HG03520 (cell line): ENCODE data around the gene LRCH4.

Experiments
- ATAC-seq: cut with Tn5 transposase; IDR thresholded peaks from one replicate; pipeline ENCODE4 v1.9.1; 2021; ENCODE audit warnings: mild to moderate bottlenecking, moderate library complexity; ENCODE audit not compliant: unreplicated experiment

The LRCH4 gene, protein sequence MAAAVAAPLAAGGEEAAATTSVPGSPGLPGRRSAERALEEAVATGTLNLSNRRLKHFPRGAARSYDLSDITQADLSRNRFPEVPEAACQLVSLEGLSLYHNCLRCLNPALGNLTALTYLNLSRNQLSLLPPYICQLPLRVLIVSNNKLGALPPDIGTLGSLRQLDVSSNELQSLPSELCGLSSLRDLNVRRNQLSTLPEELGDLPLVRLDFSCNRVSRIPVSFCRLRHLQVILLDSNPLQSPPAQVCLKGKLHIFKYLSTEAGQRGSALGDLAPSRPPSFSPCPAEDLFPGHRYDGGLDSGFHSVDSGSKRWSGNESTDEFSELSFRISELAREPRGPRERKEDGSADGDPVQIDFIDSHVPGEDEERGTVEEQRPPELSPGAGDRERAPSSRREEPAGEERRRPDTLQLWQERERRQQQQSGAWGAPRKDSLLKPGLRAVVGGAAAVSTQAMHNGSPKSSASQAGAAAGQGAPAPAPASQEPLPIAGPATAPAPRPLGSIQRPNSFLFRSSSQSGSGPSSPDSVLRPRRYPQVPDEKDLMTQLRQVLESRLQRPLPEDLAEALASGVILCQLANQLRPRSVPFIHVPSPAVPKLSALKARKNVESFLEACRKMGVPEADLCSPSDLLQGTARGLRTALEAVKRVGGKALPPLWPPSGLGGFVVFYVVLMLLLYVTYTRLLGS

DNA sequence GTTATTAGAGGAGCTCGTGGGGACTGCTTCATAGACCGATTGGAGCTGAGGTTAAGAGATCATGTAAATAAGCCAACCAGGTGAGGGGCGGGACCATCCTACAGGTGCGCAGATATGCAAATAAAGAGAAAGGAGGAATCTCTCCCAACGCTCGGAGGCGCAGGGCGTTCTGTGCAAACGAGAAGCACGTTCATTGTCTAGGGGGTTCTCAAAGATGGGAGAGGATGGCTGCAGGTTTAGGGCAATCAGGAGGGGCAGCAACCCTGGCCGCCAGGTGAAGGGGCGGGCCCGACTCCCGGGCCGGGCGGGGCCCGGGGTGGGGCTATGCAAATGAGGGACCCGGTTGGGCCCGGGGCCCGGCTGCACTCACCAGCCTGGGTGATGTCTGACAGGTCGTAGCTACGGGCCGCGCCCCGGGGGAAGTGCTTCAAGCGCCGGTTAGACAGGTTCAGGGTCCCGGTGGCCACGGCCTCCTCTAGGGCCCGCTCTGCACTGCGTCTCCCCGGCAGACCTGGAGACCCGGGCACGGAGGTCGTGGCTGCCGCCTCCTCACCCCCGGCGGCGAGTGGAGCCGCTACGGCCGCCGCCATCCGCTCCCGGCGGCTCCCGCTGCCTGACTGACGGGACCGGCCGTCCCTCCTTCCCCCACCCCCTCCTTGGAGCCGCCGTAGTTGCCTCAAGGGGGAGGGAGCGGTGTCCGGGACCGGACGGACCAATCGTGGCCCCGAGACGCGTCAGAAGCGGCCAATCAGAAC lies at the start of gene LRCH4:
Gene LRCH4, minus strand, starts transcription at position 619 of the 755 bp plus-strand sequence. Its CDS starts 29 bp downstream, at position 590.
- no peak for ATAC-seq

DNA sequence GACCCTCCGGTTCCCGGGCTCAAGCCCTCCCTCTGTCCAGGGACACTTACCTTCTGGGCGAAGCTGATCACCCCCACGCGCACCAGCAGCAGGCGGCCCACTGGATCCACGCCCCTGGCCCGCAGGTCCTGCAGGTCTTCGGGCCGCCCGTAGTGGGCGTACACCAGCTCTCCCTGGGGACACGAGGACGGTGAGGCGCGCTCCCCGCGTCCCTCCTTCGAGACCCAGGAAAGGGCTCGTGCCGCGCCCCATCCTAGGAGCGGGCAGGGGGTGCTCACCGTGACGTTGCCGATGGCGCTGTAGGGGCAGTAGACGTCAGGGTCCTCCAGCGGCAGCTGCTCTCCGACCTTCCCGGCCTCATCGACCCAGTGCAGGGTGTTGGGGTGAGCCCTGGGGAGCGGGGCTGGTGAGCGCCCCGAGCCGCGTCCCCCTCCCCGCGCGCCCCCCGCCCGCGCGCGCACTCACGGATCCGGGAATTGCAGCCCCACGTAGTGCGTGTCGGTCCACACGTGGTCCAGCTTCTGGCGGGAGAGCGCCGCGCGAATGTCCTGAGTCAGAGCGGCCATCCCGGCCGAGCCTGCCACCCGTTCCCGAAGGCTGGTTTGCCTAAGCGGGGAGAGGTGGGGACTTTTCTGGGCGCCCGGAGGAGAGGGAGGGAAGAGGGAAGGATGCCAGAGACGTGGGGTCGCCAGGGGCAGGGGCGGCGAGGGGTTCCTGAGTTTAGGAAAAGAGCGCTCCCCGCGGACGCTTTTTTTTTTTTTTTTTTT lies 47.2 kb upstream of the LRCH4 start:
- no peak for ATAC-seq

DNA sequence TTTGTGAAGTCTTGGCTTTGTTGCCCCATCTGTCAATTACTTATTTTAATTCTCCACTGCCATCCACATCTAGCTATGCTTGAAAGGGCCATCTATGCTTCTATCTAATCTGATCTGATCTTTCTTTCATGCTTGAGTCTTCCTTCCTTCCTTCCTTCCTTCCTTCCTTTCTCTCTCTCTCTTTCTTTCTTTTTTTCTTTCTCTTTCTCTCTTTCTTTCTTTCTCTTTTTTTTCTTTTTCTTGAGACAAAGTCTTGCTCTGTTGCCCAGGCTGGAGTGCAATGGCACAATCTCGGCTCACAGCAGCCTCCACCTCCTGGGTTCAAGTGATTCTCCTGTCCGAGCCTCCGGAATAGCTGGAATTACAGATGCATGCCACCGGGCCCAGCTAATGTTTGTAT lies 44.1 kb upstream of the LRCH4 start:
- no peak for ATAC-seq

- ATAC-seq = no peak
These were observed 43.3 kb upstream of the LRCH4 start for GRCh38 chr7:100629117-100629716.

- ATAC-seq = no peak
These were observed 41.3 kb upstream of the LRCH4 start for GRCh38 chr7:100627238-100627549.

DNA sequence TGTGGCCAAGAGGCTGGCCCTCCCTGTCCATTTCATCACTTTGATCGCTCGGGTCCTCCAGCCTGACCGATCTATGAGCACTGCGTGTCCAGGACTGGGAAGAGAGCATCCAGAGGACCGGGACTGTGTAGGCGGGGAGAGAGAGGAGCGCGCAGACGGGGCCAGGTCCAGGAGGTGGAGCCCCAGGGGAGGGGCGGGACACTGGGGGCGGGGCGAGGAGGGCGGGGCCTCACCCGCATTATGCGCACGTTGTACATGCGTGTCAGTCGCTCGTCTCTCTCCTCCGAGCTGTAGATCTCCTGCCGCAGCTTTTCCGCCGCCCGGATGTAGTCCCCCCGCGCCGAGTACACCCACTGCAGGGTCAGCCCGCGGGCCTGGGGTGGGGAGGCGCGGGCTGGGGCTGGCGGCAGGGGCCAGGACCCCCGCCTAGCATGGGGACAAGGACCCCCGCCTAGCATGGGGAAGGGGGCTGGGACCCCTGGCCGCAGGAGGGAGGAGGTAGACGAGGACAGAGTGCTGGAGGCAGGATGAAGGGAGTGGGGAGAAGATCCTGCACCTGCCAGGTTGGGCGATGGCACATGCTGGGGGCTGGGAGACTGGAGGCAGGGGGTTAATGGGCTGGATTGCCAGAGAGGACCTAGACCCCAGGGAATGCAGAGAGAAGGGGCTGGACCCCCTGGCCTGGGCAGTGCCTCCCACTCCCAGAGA lies 40.8 kb upstream of the LRCH4 start:
- ATAC-seq = peak; percentile 44

GRCh38 chr7:100626055-100626454 lies 40.1 kb upstream of the LRCH4 start:
- ATAC-seq = no peak

DNA sequence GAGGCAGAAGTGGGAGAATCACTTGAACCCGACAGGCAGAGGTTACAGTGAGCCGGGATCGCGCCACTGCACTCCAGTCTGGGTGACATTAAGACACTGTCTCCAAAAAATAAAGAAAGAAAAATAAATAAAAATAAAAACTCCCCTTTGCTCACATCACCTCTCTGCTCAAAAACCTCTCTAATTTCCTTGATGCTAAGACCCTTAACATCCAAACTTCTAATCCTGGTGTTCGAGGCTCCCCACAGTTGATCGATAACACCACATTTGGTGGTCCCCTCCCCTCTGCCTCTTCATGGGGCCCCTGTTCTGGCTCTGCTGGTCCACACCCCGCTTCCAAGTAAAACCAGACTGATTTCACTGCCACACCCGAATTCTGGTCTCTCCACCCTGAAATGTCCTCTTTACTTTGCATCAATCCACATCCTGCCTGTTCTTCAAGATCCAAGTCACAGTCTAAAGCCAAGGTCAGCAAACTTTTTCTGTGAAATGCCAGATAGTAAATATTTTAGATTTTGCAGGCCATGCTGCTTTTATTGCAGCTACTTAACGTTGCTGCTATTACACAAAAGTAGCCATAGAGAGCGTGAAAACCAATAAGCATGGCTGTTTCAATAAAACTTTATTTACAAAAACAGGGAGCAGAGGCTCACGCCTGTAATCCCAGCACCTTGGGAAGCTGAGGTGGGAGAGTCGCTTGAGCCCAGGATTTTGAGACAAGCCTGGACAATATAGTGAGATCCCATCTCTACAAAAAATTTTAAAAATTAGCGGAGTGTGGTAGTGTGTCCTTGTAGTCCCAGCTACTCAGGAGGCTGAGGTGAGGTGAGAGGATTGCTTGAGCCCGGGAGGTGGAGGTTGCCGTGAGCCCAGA lies 38.3 kb upstream of the LRCH4 start:
- ATAC-seq = no peak

DNA sequence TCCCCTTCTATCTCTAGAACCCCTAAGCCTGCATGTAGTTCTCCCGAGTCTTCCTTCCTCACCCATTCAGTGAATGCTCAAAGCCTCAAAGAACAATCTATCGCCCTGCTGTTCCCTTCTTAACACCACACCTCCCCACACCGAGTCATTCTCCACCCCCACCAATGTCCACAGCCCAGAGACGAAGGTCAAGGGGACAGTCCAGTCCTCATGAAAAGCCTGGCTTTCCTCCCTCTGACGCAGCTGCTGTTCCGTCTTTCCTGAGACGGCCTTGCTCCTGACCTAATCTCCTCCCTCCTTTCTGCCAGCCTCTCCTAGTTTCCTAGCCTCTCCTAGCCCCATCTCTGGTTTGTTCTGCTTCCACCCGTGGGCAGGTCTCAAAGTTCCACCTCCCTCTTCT lies 35.6 kb upstream of the LRCH4 start:
- ATAC-seq = no peak

- no peak for ATAC-seq
These were observed 34.9 kb upstream of the LRCH4 start for GRCh38 chr7:100620804-100621203.

GRCh38 chr7:100620239-100620638 lies 34.3 kb upstream of the LRCH4 start:
- no peak for ATAC-seq

GRCh38 chr7:100614308-100614861 lies 28.5 kb upstream of the LRCH4 start:
- ATAC-seq = no peak

- ATAC-seq = no peak
These were observed 27.7 kb upstream of the LRCH4 start for GRCh38 chr7:100613412-100614175.

DNA sequence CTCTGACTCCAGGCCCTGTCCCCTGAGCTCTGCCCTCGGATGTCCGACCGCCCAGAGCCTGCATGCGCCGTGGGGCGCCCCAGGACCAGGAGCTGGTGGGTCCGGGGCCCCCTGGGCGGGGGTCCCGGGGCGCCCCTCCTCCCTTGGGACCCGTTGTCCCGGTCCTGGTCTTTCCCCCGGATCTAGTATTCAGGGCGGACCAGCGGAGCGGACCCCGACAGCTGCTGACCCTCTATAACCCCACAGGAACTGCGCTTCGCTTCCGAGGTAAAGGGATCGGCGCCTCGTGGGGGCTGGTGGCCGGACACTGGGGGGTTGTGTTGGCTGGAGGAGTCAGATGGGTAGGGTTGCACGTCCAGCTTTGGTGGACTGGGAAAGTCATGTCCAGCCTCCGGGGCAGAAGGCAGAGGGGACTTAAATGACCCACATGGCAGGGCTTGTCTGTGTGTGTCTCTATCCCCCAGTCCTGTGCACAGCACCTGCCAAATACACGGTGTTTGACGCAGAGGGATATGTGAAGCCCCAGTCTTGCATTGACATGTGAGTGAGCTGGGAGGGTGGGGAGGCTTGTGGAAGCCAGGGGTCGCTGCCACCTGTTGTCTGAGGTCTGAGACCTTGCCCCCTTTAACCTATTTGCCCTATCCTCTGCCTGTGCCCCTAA lies 26.9 kb upstream of the LRCH4 start:
- ATAC-seq = no peak

DNA sequence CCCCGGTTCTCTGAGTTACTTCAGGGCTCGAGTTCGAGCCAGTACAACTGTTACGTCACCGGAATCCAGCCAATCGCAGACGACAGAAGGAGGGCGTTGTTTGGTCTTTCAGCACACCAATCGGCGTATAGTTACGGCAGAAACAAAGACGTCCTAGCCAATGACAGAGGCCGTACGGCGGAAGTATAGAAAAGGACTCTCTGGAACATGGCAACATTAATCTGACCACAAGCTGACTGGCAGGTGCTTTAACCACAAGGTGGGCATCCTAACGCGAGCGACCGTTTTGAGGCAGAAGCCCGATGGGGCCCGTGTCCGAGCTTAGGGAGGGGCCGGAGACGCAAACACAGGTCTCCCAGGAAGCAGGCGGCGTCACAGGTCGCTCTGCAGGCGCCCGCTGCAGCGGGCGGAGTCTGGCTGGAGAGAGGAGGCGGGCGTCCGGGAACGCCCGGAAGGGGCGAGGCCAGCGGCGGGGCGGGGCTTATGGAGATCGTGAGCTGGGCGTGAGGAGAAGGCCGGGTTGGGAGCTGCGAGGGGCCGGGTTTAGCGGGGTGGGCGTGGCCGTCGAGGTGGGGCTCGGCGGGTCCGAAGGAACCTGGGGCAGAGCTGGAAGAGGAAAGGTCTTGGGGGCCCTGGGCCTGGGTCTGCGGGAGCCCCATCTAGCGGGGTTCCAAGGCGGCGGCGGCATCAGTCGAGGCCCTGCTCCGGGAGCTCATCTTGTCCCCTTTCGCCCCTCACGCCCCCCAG lies 26.2 kb upstream of the LRCH4 start, which contains the start of gene MOSPD3:
Gene MOSPD3, plus strand, starts transcription at position 558 of the 747 bp plus-strand sequence. CDS start 252 bp downstream, outside the sequence.
- ATAC-seq = peak; percentile 87

GRCh38 chr7:100609958-100610357 lies 24.0 kb upstream of the LRCH4 start:
- no peak for ATAC-seq

DNA sequence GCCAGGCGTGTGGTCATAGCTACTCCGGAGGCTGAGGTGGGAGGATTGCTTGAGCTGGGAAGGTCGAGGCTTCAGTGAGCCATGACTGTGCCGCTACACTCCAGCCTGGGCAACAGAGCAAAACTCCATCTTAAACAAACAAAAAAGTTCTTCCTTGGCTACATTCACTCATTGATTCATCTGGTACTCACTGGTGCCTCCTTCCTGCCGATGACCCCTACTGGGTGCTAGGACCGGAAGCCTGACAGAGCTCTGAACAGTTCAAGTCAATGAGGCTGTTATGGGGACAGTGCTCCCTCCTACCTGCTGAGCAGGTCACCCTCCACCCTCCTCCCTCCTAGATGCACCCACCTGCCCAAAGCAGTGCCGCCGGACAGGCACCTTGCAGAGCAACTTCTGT lies 21.2 kb upstream of the LRCH4 start:
- ATAC-seq = no peak
